SK-N-SH treated with all-trans-retinoic acid at 6 μM for 48 hours (cell line): Measurements from ENCODE around the gene ZBTB17.
A peak's percentile ranks its signal among the peaks of the same experiment; 100 is the strongest.

Source experiments
- ATAC-seq: fragments of 200-7000 bp; cut with Tn5 transposase; 3 replicates; pipeline ENCODE4 v1.9.1; 2020; ENCODE audit warnings: mild to moderate bottlenecking, moderate library complexity
- ARNTL ChIP-seq: fragments of 450-650 bp; formaldehyde crosslinking; IDR thresholded peaks from 2 replicates; pipeline ENCODE4 v1.5.0; 2020; ENCODE audit warnings: low read depth, mild to moderate bottlenecking, moderate library complexity, borderline replicate concordance
- BACH2 ChIP-seq: fragments of 250-450 bp; sonication (Bioruptor Pico); IDR thresholded peaks from 2 replicates; pipeline ENCODE4 v1.9.0; 2021; ENCODE audit warnings: mild to moderate bottlenecking, borderline replicate concordance
- CREB5 ChIP-seq: fragments of 250-450 bp; sonication (Bioruptor Pico); IDR thresholded peaks from 2 replicates; pipeline ENCODE4 v1.5.1; 2020; ENCODE audit warnings: low read depth, mild to moderate bottlenecking, moderate library complexity
- CSDC2 ChIP-seq: fragments of 250-450 bp; sonication (Bioruptor Pico); IDR thresholded peaks from 2 replicates; pipeline ENCODE4 v1.5.0; 2020; ENCODE audit warnings: mild to moderate bottlenecking, moderate library complexity
- ESRRG ChIP-seq: fragments of 250-450 bp; sonication (Bioruptor Pico); IDR thresholded peaks from 2 replicates; pipeline ENCODE4 v1.6.1; 2021; ENCODE audit warnings: mild to moderate bottlenecking
- GLIS3 ChIP-seq: fragments of 250-450 bp; sonication (Bioruptor Pico); IDR thresholded peaks from 2 replicates; pipeline ENCODE4 v1.5.0; 2020; ENCODE audit warnings: mild to moderate bottlenecking, moderate library complexity
- ISL1 ChIP-seq: fragments of 250-450 bp; sonication (Bioruptor Pico); IDR thresholded peaks from 2 replicates; pipeline ENCODE4 v2.1.2; 2022; ENCODE audit warnings: mild to moderate bottlenecking, moderate library complexity
- OSR1 ChIP-seq: fragments of 250-450 bp; sonication (Bioruptor Pico); IDR thresholded peaks from 2 replicates; pipeline ENCODE4 v1.8.0; 2022; ENCODE audit warnings: moderate library complexity, mild to moderate bottlenecking, inconsistent platforms
- PATZ1 ChIP-seq: fragments of 250-450 bp; sonication (Bioruptor Pico); IDR thresholded peaks from 2 replicates; pipeline ENCODE4 v1.8.0; 2020; ENCODE audit warnings: mild to moderate bottlenecking, moderate library complexity, borderline replicate concordance
- POU6F1 ChIP-seq: fragments of 250-450 bp; sonication (Bioruptor Pico); IDR thresholded peaks from 2 replicates; pipeline ENCODE4 v1.8.0; 2021; ENCODE audit warnings: low read depth, mild to moderate bottlenecking, moderate library complexity, borderline replicate concordance
- PPARA ChIP-seq: fragments of 250-450 bp; sonication (Bioruptor Pico); IDR thresholded peaks from 2 replicates; pipeline ENCODE4 v1.5.0; 2020; ENCODE audit warnings: mild to moderate bottlenecking, borderline replicate concordance
- RARB ChIP-seq: fragments of 250-450 bp; sonication (Bioruptor Pico); IDR thresholded peaks from 2 replicates; pipeline ENCODE4 v1.8.0; 2021; ENCODE audit warnings: mild to moderate bottlenecking, moderate library complexity
- SNAI2 ChIP-seq: fragments of 250-450 bp; sonication (Bioruptor Pico); IDR thresholded peaks from 2 replicates; pipeline ENCODE4 v1.5.0; 2020; ENCODE audit warnings: mild to moderate bottlenecking, moderate library complexity
- TCF4 ChIP-seq: fragments of 250-450 bp; sonication (Bioruptor Pico); IDR thresholded peaks from 2 replicates; pipeline ENCODE4 v1.8.0; 2021; ENCODE audit warnings: mild to moderate bottlenecking, moderate library complexity, borderline replicate concordance
- TSHZ2 ChIP-seq: fragments of 250-450 bp; sonication (Bioruptor Pico); IDR thresholded peaks from 2 replicates; pipeline ENCODE4 v1.5.0; 2020; ENCODE audit warnings: mild to moderate bottlenecking, moderate library complexity
- ZC3H10 ChIP-seq: fragments of 250-450 bp; sonication (Bioruptor Pico); IDR thresholded peaks from 2 replicates; pipeline ENCODE4 v1.5.1; 2021; ENCODE audit warnings: mild to moderate bottlenecking, moderate library complexity
- ZFP3 ChIP-seq: fragments of 250-450 bp; sonication (Bioruptor Pico); IDR thresholded peaks from 2 replicates; pipeline ENCODE4 v1.5.0; 2020; ENCODE audit warnings: mild to moderate bottlenecking, moderate library complexity
- ZFP30 ChIP-seq: fragments of 450-650 bp; formaldehyde crosslinking; IDR thresholded peaks from 2 replicates; pipeline ENCODE4 v1.5.0; 2022; ENCODE audit warnings: mild to moderate bottlenecking, moderate library complexity
- ZNF565 ChIP-seq: fragments of 450-650 bp; formaldehyde crosslinking; conservative IDR thresholded peaks from 2 replicates; pipeline ENCODE4 v1.5.0; 2020; ENCODE audit warnings: low read depth, mild to moderate bottlenecking, moderate library complexity
- ZNF70 ChIP-seq: fragments of 450-650 bp; formaldehyde crosslinking; IDR thresholded peaks from 2 replicates; pipeline ENCODE4 v1.5.0; 2020; ENCODE audit warnings: mild to moderate bottlenecking, moderate library complexity
- ZNF8 ChIP-seq: fragments of 450-650 bp; formaldehyde crosslinking; IDR thresholded peaks from 2 replicates; pipeline ENCODE4 v1.5.0; 2020; ENCODE audit warnings: mild to moderate bottlenecking, moderate library complexity
- TF ChIP-seq, protein P1 (sequence below): fragments of 250-450 bp; sonication (Bioruptor Pico); IDR thresholded peaks from 2 replicates; pipeline ENCODE4 v1.5.1; 2021; ENCODE audit warnings: mild to moderate bottlenecking, moderate library complexity

The ZBTB17 gene

GRCh38 chr1:15965228-15965767 lies 10.6 kb downstream of the ZBTB17 start:
- TF ChIP-seq TCF4 (CRISPR knock-in tag) = no peak
- TF ChIP-seq CREB5 = no peak
- no peak for TF ChIP-seq RARB (CRISPR knock-in tag)
- no peak for TF ChIP-seq PATZ1 (CRISPR knock-in tag)
- no peak for TF ChIP-seq ARNTL (CRISPR knock-in tag)
- TF ChIP-seq ISL1 (CRISPR knock-in tag) = no peak
- TF ChIP-seq, protein P1, sequence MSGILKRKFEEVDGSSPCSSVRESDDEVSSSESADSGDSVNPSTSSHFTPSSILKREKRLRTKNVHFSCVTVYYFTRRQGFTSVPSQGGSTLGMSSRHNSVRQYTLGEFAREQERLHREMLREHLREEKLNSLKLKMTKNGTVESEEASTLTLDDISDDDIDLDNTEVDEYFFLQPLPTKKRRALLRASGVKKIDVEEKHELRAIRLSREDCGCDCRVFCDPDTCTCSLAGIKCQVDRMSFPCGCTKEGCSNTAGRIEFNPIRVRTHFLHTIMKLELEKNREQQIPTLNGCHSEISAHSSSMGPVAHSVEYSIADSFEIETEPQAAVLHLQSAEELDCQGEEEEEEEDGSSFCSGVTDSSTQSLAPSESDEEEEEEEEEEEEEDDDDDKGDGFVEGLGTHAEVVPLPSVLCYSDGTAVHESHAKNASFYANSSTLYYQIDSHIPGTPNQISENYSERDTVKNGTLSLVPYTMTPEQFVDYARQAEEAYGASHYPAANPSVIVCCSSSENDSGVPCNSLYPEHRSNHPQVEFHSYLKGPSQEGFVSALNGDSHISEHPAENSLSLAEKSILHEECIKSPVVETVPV (CRISPR knock-in tag) = no peak
- no peak for TF ChIP-seq ZNF8 (CRISPR knock-in tag)
- TF ChIP-seq OSR1 (CRISPR knock-in tag) = no peak
- no peak for TF ChIP-seq BACH2 (CRISPR knock-in tag)
- TF ChIP-seq SNAI2 (CRISPR knock-in tag) = no peak
- TF ChIP-seq ZFP3 (CRISPR knock-in tag) = no peak
- no peak for TF ChIP-seq POU6F1 (CRISPR knock-in tag)
- TF ChIP-seq ZC3H10 (CRISPR knock-in tag) = no peak
- no peak for TF ChIP-seq ZFP30 (CRISPR knock-in tag)
- TF ChIP-seq PPARA (CRISPR knock-in tag) = no peak
- no peak for TF ChIP-seq ESRRG (CRISPR knock-in tag)
- no peak for TF ChIP-seq ZNF565
- TF ChIP-seq CSDC2 = no peak
- peak; percentile 80 for ATAC-seq

DNA sequence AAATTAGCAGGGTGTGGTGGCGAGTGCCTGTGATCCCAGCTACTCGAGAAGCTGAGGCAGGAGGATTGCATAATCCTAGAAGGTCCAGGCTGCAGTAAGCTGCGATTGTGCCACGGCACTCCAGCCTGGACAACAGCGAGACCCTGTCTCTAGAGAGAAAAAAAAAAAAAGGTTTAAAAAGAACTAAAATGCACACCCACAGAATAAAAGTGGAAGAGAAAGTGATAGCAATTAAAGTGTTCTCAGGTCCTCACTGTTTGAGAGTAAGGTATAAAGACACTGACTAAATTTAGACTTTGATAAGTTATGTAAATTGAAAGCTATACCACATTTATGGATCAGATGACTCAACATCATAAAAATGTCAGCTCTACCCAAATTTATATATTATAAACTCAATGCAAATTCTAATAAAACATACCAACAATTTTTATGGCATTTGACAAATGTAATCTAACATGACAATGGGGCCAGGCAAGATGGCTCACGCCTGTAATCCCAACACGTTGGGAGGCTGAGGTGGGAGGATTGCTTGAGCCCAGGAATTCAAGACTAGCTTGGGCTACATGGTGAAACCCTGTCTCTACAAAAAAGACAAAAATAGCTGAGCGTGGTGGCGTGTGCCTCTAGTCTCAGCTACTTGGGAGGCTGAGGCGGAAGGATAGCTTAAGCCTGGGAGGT lies 11.8 kb downstream of the ZBTB17 start:
- no peak for TF ChIP-seq ZFP3 (CRISPR knock-in tag)
- no peak for TF ChIP-seq PATZ1 (CRISPR knock-in tag)
- no peak for TF ChIP-seq ZFP30 (CRISPR knock-in tag)
- TF ChIP-seq ZC3H10 (CRISPR knock-in tag) = no peak
- TF ChIP-seq ZNF8 (CRISPR knock-in tag) = no peak
- TF ChIP-seq ZNF70 (CRISPR knock-in tag) = no peak
- no peak for TF ChIP-seq GLIS3
- no peak for TF ChIP-seq PPARA (CRISPR knock-in tag)
- no peak for TF ChIP-seq TCF4 (CRISPR knock-in tag)
- TF ChIP-seq TSHZ2 (CRISPR knock-in tag) = no peak
- ATAC-seq = no peak
